PFSK-1 (cell line): ENCODE data around the gene ZP3.

Experiments used
- REST ChIP-seq, 2 experiments: IDR thresholded peaks; 2 replicates each; pipeline versions ENCODE4 v1.6.1 to v1.8.0; 2011 to 2012; ENCODE audit warnings: low read depth in 2 of 2, low read length in 2 of 2, control low read depth in 1 of 2, inconsistent platforms in 1 of 2, mild to moderate bottlenecking in 1 of 2, moderate library complexity in 1 of 2; ENCODE audit not compliant: insufficient read depth in 1 of 2
- SIN3A ChIP-seq: IDR thresholded peaks from 2 replicates; pipeline ENCODE4 v1.6.1; 2012; ENCODE audit warnings: mild to moderate bottlenecking, low read length, moderate library complexity, borderline replicate concordance; ENCODE audit not compliant: insufficient read depth

GRCh38 chr7:76392531-76393115, 32.1 kb upstream of the ZP3 start:
- no peak for TF ChIP-seq REST (IDR thresholded peaks at IDR 0.05; ENCODE audit: insufficient read depth in 1 of 2, low read depth in 2 of 2, low read length in 2 of 2)
- no peak for TF ChIP-seq SIN3A
